H9 (cell line): ENCODE results near the gene TGFB3. TPM values are rescaled to one million over a fixed set of nuclear protein-coding genes. Genes with fewer than 3 reads are reported as not detected.

Source experiments
- DNase-seq: peaks from one replicate; pipeline ENCODE4 v3.0.0-alpha.2; 2017
- H2AFZ ChIP-seq: one replicate; pipeline ENCODE4 v1.6.1; 2013; ENCODE audit warnings: mild to moderate bottlenecking, low read length, control low read depth, moderate library complexity
- H2AK5ac ChIP-seq: 2 replicates; pipeline ENCODE4 v1.6.1; 2013; ENCODE audit warnings: low read length, control low read depth, mixed read lengths; ENCODE audit not compliant: insufficient read length
- H2BK120ac ChIP-seq: one replicate; pipeline ENCODE4 v1.6.1; 2013; ENCODE audit warnings: low read depth, mild to moderate bottlenecking, low read length, control low read depth, inconsistent platforms; ENCODE audit not compliant: poor library complexity, severe bottlenecking
- H2BK12ac ChIP-seq: 2 replicates; pipeline ENCODE4 v1.6.1; 2013; ENCODE audit warnings: low read length, control low read depth, mixed read lengths, low read depth; ENCODE audit not compliant: insufficient read length
- H2BK15ac ChIP-seq: 2 replicates; pipeline ENCODE4 v1.6.1; 2013; ENCODE audit warnings: low read depth, low read length, control low read depth
- H2BK20ac ChIP-seq: one replicate; pipeline ENCODE4 v1.6.1; 2013; ENCODE audit warnings: low read depth, mild to moderate bottlenecking, low read length, control low read depth, inconsistent platforms; ENCODE audit not compliant: poor library complexity, severe bottlenecking
- H2BK5ac ChIP-seq: 2 replicates; pipeline ENCODE4 v1.6.1; 2013; ENCODE audit warnings: low read length, control low read depth, mixed read lengths; ENCODE audit not compliant: insufficient read length
- H3K14ac ChIP-seq: 2 replicates; pipeline ENCODE4 v1.6.1; 2013; ENCODE audit warnings: low read length, control low read depth; ENCODE audit not compliant: insufficient read depth
- H3K18ac ChIP-seq: 2 replicates; pipeline ENCODE4 v1.6.1; 2013; ENCODE audit warnings: low read depth, mild to moderate bottlenecking, mixed read lengths, low read length, control low read depth; ENCODE audit not compliant: insufficient read length
- H3K23ac ChIP-seq: 2 replicates; pipeline ENCODE4 v1.6.1; 2013; ENCODE audit warnings: low read length, control low read depth, mixed read lengths, low read depth; ENCODE audit not compliant: insufficient read length
- H3K23me2 ChIP-seq: 2 replicates; pipeline ENCODE4 v1.6.1; 2013; ENCODE audit warnings: low read depth, mild to moderate bottlenecking, mixed read lengths, low read length, control low read depth; ENCODE audit not compliant: insufficient read length, poor library complexity, severe bottlenecking
- H3K27ac ChIP-seq: 2 replicates; pipeline ENCODE4 v1.5.1; 2013; ENCODE audit warnings: low read length, control low read depth, mixed read lengths, low read depth; ENCODE audit not compliant: insufficient read length
- H3K27me3 ChIP-seq: 2 replicates; pipeline ENCODE4 v1.6.1; 2013; ENCODE audit warnings: low read length, control low read depth, inconsistent platforms; ENCODE audit not compliant: insufficient read depth
- H3K4ac ChIP-seq: 2 replicates; pipeline ENCODE4 v1.6.1; 2013; ENCODE audit warnings: low read depth, mild to moderate bottlenecking, control low read depth, inconsistent platforms, low read length, moderate library complexity
- H3K4me1 ChIP-seq: 2 replicates; pipeline ENCODE4 v1.6.1; 2013; ENCODE audit warnings: low read length, control low read depth, inconsistent platforms; ENCODE audit not compliant: insufficient read depth
- H3K4me2 ChIP-seq: 2 replicates; pipeline ENCODE4 v1.6.1; 2013; ENCODE audit warnings: low read length, control low read depth, mixed read lengths; ENCODE audit not compliant: insufficient read length, insufficient read depth
- H3K56ac ChIP-seq: 2 replicates; pipeline ENCODE4 v1.6.1; 2013; ENCODE audit warnings: low read depth, mild to moderate bottlenecking, mixed read lengths, low read length, control low read depth; ENCODE audit not compliant: insufficient read length
- H3K79me1 ChIP-seq: 2 replicates; pipeline ENCODE4 v1.6.1; 2013; ENCODE audit warnings: low read depth, mild to moderate bottlenecking, moderate library complexity, low read length, control low read depth, inconsistent platforms; ENCODE audit not compliant: insufficient read depth, poor library complexity, severe bottlenecking
- H3K79me2 ChIP-seq: 2 replicates; pipeline ENCODE4 v1.6.1; 2013; ENCODE audit warnings: low read length, control low read depth, inconsistent platforms; ENCODE audit not compliant: insufficient read depth
- H3K9ac ChIP-seq: 2 replicates; pipeline ENCODE4 v1.6.1; 2013; ENCODE audit warnings: low read length, control low read depth, mixed read lengths; ENCODE audit not compliant: insufficient read length; ENCODE audit errors: extremely low read depth
- H3K9me3 ChIP-seq: one replicate; pipeline ENCODE4 v1.6.1; 2013; ENCODE audit warnings: low read depth, low read length, inconsistent platforms; ENCODE audit not compliant: control insufficient read depth
- H3T11ph ChIP-seq: one replicate; pipeline ENCODE4 v1.6.1; 2013; ENCODE audit warnings: mild to moderate bottlenecking, low read length, control low read depth, inconsistent platforms
- H4K20me1 ChIP-seq: one replicate; pipeline ENCODE4 v1.6.1; 2013; ENCODE audit not compliant: control insufficient read depth, insufficient read length, insufficient read depth
- H4K5ac ChIP-seq: 2 replicates; pipeline ENCODE4 v1.6.1; 2013; ENCODE audit warnings: low read depth, mild to moderate bottlenecking, mixed read lengths, low read length, control low read depth; ENCODE audit not compliant: insufficient read length
- H4K8ac ChIP-seq: replicated peaks from 2 replicates; pipeline ENCODE4 v1.6.1; 2013; ENCODE audit warnings: low read length, control low read depth, mixed read lengths, low read depth; ENCODE audit not compliant: insufficient read length
- H4K91ac ChIP-seq: 2 replicates; pipeline ENCODE4 v1.6.1; 2013; ENCODE audit warnings: low read depth, mild to moderate bottlenecking, moderate library complexity, mixed read lengths, low read length, control low read depth; ENCODE audit not compliant: insufficient read length
- H3K27ac Mint-ChIP-seq, 3 experiments: 2 replicates in 2 of 3; 3 replicates in 1 of 3; pipeline ENCODE4 v1.8.0; 2020 to 2021; ENCODE audit warnings: mixed read lengths in 3 of 3, mild to moderate bottlenecking in 1 of 3, moderate library complexity in 1 of 3
- H3K27me3 Mint-ChIP-seq: 2 replicates; pipeline ENCODE4 v1.8.0; 2021; ENCODE audit warnings: low read depth, mild to moderate bottlenecking, moderate library complexity, mixed read lengths
- H3K36me3 Mint-ChIP-seq, 3 experiments: 2 replicates in 2 of 3; 3 replicates in 1 of 3; pipeline ENCODE4 v1.8.0; 2020 to 2021; ENCODE audit warnings: low read depth in 3 of 3, mixed read lengths in 3 of 3; ENCODE audit not compliant: insufficient read depth in 1 of 3
- H3K4me1 Mint-ChIP-seq, 2 experiments: 2 replicates each; pipeline ENCODE4 v1.8.0; 2020; ENCODE audit warnings: mixed read lengths in 2 of 2
- H3K4me3 Mint-ChIP-seq, 2 experiments: 2 replicates in 1 of 2; 3 replicates in 1 of 2; pipeline ENCODE4 v1.8.0; 2020 to 2021; ENCODE audit warnings: mild to moderate bottlenecking in 2 of 2, mixed read lengths in 2 of 2, moderate library complexity in 1 of 2
- H3K9me3 Mint-ChIP-seq, 2 experiments: 2 replicates in 1 of 2; 3 replicates in 1 of 2; pipeline ENCODE4 v1.8.0; 2020; ENCODE audit warnings: mild to moderate bottlenecking in 2 of 2, mixed read lengths in 2 of 2, moderate library complexity in 1 of 2
- WGBS: extraction: QIAGEN DNeasy Blood & Tissue Kit; methylation state at CpG from one replicate; pipeline ENCODE4 v1.1.7; 2013; ENCODE audit warnings: missing lambda C conversion rate, low lambda C conversion rate, mixed read lengths; ENCODE audit not compliant: insufficient read length; ENCODE audit errors: extremely low coverage; 5-methylcytosine and 5-hydroxymethylcytosine counted together
- total RNA-seq: library from RNA; stranded (reverse); gene quantifications from 2 replicates; pipeline ENCODE4 v1.2.1, GENCODE V29; 2021
- TF ChIP-seq, protein P1 (sequence below): fragments of 200-600 bp; sonication (generic); conservative IDR thresholded peaks from 3 replicates; pipeline ENCODE4 v1.8.0; 2021; ENCODE audit warnings: antibody characterized with exemption, mild to moderate bottlenecking

The TGFB3 gene
- total RNA-seq, 1 experiment from 2014 or later: 0.37 TPM

DNA sequence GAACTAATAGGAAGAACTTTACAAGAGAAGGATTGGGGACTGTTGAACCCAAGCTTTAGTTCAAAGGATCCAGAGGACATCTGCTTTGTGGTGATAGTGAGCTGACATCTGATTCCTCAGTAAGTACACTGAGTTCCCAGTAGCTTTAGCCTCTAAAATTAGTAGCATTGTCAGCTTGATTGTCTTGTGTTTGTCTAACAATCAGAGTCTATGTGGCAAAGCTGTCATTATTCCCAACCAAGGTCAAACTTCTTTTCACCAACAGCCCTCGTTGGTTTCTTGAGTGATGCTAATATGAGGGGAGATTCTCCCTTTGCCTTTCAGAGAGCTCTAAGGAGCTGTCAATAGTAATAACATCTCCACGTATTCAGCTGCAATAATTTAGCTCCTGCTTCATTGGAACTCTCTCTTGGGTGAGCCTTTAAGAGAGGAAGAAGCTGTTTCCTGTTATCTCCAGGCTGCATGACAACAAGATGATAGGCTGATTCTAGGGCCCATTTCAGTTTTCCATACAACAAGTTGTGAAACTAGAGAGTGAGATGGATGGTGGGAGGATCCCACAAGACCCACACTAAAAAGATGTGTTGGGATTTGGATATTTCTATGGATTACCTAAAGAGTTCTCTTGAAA lies 46.7 kb downstream of the TGFB3 start:
- Histone ChIP-seq H3K79me2 (no peaks in the 10 kb centered on the region), H3K4me1 (no peaks in the 10 kb centered on the region), H3K9ac (no peak overlapping the region), H2BK15ac (no peak overlapping the region), H3K23me2 (no peaks in the 10 kb centered on the region), H3K9me3 (no peaks in the 10 kb centered on the region), H3K27ac (no peak overlapping the region), H3K27me3 (no peaks in the 10 kb centered on the region), H3K79me1 (no peaks in the 10 kb centered on the region), H3K56ac (no peak overlapping the region), H4K91ac (no peak overlapping the region), H2BK5ac (no peak overlapping the region), H2AK5ac (no peak overlapping the region), H2AFZ (no peak overlapping the region), H4K5ac (no peak overlapping the region), H2BK20ac (no peak overlapping the region), H4K8ac (no peak overlapping the region), H3K18ac (no peak overlapping the region), H3T11ph (no peak overlapping the region), H2BK120ac (no peak overlapping the region), H3K4me2 (no peak overlapping the region), H4K20me1 (no peaks in the 10 kb centered on the region), H3K14ac (no peak overlapping the region), H2BK12ac (no peak overlapping the region), H3K4ac (no peak overlapping the region), H3K23ac (no peak overlapping the region)
- no peak overlapping the region for H3K27ac Mint-ChIP-seq
- DNase-seq: no peak
- H3K9me3 Mint-ChIP-seq: no peaks in the 10 kb centered on the region
- TF ChIP-seq, protein P1, sequence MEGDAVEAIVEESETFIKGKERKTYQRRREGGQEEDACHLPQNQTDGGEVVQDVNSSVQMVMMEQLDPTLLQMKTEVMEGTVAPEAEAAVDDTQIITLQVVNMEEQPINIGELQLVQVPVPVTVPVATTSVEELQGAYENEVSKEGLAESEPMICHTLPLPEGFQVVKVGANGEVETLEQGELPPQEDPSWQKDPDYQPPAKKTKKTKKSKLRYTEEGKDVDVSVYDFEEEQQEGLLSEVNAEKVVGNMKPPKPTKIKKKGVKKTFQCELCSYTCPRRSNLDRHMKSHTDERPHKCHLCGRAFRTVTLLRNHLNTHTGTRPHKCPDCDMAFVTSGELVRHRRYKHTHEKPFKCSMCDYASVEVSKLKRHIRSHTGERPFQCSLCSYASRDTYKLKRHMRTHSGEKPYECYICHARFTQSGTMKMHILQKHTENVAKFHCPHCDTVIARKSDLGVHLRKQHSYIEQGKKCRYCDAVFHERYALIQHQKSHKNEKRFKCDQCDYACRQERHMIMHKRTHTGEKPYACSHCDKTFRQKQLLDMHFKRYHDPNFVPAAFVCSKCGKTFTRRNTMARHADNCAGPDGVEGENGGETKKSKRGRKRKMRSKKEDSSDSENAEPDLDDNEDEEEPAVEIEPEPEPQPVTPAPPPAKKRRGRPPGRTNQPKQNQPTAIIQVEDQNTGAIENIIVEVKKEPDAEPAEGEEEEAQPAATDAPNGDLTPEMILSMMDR: no peak
- H3K27me3 Mint-ChIP-seq: no peaks in the 10 kb centered on the region
- peaks cover 8% of the 10 kb centered on the region in 2 experiments; a peak in 3 of 4 replicates for H3K4me1 Mint-ChIP-seq
- H3K36me3 Mint-ChIP-seq: no peaks in the 10 kb centered on the region
- no peak overlapping the region for H3K4me3 Mint-ChIP-seq
- WGBS: no CpG with 5 or more reads among the region's 2 CpGs
